IPS-NIHi7 (cell line): ENCODE results near the gene IFT20.

ENCODE experiments used
- DNase-seq: peaks from one replicate; pipeline ENCODE4 v3.0.0; 2012; ENCODE audit warnings: mixed read lengths; ENCODE audit errors: extremely low spot score

Gene IFT20

GRCh38 chr17:28335201-28335958 is at the start of gene IFT20, which contains the start of gene TNFAIP1:
Gene IFT20, minus strand, starts transcription at chr17:28335472. Its CDS starts 3,487 bp downstream, at chr17:28331985.
Gene TNFAIP1, plus strand, starts transcription at chr17:28335761. Its CDS starts 3,761 bp downstream, at chr17:28339522.
- peak; percentile 95 for DNase-seq

DNA sequence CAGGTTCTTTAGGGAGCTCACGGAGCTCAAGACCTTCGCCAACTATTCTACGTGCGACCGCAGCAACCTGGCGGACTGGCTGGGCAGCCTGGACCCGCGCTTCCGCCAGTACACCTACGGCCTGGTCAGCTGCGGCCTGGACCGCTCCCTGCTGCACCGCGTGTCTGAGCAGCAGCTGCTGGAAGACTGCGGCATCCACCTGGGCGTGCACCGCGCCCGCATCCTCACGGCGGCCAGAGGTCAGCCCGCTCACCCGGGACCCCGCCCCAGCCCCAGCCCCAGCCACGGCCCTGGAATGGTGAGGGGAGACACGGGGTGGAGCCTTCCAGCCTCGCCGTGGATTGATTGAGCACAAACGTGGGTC is 49.7 kb upstream of the IFT20 start:
- no peak for DNase-seq

- peak; percentile 35 for DNase-seq
Observed at GRCh38 chr17:28384281-28385036, 49.2 kb upstream of the IFT20 start.

- DNase-seq = peak; percentile 76
Observed at GRCh38 chr17:28381141-28381825, 46.0 kb upstream of the IFT20 start.

- DNase-seq = no peak
Observed at GRCh38 chr17:28379814-28380801, 44.8 kb upstream of the IFT20 start.

DNA sequence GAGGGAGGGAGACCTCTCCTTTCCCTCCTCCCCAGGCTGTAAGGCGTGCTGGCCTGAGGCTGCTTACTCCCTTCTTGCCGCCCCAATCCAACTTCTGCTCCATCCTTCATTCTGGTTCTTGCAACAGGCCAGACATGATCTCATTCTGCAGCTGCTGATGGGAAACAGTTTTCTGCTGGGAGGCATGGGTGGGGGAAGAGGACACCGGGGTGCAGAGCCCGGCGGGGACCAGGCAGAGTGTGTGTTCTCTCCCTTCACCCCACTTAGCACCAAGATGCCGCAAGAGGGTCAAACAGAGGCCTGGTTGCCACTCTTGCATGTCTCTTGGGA is 37.6 kb upstream of the IFT20 start:
- no peak for DNase-seq

DNA sequence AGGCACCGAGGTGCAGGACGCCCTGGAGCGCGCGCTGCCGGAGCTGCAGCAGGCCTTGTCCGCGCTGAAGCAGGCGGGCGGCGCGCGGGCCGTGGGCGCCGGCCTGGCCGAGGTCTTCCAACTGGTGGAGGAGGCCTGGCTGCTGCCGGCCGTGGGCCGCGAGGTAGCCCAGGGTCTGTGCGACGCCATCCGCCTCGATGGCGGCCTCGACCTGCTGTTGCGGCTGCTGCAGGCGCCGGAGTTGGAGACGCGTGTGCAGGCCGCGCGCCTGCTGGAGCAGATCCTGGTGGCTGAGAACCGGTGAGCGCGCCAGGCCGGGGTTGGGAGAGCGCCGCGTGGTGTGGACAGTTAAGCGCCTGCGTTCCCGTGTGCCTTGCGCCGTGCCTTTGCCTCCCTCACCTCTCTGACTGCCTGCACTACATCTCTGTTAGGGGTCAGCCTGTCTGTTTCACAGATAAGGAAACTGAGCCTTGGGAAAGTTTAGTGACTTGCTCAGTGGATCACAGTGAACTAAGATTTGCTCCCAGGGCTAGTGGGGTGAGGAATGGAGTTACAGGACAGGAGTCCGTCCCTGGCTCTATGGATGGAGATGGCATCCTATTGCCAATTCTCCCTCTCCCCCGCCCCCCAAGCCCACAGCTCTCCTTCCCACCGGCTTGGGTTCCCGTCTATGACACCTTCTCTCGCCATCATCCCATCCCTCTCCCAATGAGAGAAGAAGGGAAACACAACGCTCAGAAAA is 37.1 kb upstream of the IFT20 start:
- no peak for DNase-seq

DNA sequence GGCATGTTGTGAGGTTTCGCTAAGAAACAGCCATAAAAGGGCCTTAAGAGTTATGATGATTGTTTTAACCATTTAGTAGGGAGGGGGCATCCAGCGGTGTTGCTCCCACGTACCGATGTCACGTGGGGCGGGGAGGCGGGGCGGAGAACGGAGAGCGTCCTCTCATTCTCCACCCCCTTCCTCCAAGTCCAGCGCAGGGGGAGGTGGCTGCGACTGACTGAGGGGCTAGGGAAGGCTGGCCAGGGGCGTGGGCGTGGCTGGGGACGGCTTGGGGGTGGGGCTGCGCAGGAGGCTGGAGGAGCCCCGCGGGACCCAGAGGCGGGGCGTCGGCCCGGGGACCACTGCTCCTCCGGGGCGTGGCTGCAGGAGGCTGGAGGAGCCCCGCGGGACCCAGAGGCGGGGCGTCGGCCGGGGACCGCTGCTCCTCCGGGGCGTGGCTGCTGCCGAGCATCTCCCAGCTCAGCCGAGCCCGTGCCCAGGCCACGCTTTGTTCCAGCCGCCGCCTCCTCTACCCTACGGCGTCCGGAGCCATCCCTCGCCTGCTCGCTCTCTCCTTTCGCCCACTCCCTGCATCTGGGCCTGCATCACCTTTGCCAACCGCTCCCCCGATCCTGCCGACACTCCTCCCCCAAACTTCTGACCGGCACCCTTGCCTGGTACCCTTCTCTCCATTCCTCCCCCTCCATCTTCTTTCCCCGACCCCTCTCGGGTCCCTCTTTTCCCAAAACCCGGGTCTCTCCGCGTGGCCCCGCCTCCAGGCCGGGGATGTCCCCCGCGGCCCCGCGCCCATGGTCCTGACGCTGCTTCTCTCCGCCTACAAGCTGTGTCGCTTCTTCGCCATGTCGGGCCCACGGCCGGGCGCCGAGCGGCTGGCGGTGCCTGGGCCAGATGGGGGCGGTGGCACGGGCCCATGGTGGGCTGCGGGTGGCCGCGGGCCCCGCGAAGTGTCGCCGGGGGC is 36.3 kb upstream of the IFT20 start, which contains the start of gene SARM1:
Gene SARM1 (plus strand): TSS at position 450 of the 958 bp plus-strand sequence. CDS start 339 bp downstream, at position 789.
- DNase-seq = peak; percentile 97

- no peak for DNase-seq
Observed at GRCh38 chr17:28370744-28371103, 35.5 kb upstream of the IFT20 start.

DNA sequence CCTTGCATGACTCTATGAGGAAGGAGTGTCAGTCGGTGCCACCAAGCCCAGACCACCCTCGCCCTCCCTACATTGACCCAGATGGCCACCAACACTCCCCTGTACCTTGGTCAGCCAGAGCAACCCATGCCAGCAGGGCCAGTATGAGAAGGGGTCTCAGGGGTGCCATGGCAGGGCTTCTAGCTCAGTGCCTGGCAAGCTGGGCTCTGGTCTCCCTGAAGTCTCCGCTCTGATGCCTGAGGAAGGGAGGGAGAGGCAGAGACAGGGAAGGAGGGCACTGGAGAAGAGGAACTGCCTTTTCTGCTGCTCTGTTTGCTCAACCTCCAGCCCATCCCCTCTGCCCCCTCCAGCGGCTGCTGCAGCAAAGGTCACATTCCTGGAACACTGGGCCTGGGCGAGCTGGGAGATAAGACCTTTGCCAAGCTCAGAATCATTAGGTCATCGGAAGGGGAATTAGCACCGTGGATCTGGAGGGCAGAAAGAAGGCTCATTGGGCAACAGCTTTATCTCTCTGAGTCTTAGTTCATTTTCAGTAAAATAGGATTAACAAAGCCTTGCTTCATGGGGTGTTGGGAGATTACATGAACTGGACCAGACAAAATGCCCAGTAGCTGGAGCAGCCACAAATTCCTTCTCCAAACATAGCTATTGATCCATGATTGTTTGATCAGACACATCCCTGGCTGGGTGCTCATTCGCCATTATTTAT is 34.9 kb upstream of the IFT20 start, which contains the start of gene VTN:
Gene VTN (minus strand): TSS at position 273 of the 709 bp plus-strand sequence. CDS start 104 bp downstream, at position 169.
- peak; percentile 68 for DNase-seq

DNA sequence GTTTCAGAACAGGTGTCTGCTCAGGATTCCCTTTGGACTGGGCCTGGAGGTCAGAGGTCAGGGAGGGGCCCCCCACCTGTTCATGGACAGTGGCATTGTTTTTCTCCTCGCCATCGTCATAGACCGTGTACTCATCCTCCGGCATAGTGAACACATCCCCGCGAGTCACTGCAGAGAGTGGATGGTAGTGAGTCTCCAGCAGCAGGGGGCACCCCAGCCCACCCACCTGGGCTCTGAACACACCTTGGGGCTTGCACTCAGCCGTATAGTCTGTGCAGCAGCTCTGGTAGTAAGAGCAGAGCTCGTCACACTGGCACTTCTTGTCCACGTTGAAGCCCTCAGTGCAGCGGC is 34.4 kb upstream of the IFT20 start:
- DNase-seq = no peak

DNA sequence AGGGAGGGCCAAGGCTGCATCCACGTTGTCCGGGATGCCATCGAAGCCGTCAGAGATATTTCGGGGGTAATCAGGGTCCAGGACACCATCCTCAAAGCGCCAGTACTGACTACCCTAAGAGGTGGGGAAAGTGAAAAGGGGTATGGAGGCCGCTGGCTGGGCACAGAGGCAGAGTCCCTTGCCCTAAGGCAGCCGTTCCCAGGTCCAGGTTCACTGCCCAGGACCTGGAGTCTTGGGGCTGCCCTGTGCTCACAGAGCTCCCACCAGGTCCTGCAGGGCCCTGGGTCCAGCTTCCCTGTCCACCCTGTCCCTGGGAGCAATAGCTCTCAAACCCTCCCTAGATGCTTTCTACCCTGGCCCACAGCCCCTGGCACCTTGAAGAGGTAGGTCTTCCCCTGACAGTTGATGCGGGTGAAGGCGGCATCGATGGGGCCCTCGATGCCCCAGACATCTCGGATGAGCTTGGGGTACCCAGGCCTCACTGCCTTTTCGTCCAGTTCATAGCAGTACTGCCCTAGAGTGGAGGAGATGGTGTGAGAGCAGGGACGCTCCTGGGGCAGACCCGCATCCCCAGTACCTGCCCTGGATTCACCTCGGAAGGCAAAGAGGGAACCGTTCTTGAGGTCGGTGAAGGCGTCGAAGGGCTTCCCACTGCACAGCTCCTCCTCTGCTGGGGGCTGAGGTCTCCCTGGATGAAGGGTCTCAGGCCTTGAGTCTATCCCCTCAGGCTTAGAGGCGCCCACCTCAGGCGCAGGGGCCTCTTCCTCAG is 33.8 kb upstream of the IFT20 start:
- DNase-seq = no peak

- no peak for DNase-seq
Observed at GRCh38 chr17:28368306-28368831, 33.1 kb upstream of the IFT20 start.

- DNase-seq = no peak
Observed at GRCh38 chr17:28367641-28368305, 32.5 kb upstream of the IFT20 start.

DNA sequence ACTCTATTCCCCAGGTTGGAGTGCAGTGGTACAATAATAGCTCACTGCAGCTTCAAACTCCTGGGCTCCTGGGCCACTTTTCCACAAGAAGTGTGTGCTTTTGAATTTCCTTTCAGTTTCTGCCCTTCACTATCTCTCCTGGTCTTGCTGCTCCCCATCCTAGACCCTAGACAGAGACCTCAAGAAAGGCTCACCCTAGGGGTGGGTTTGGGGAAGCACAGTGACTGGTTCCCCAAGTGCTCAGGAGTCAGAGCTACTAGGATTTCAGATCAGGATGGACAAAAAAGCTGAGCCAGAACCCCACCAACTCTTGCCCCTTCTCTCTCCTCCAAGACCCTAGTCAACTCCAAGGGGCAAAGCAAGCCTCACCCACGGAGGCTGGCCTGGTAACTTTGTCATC is 31.3 kb upstream of the IFT20 start:
- DNase-seq = no peak

- DNase-seq = no peak
Observed at GRCh38 chr17:28365487-28365886, 30.2 kb upstream of the IFT20 start.
